BLaER1 (cell line): Measurements from ENCODE around the gene CORO1C.
A peak's percentile ranks its signal among the peaks of the same experiment; 100 is the strongest.

Experiments
- H3K27ac ChIP-seq: shearing (Covaris generic); formaldehyde crosslinking; 2 replicates; pipeline ENCODE4 v1.8.1; 2022
- H3K27me3 ChIP-seq: shearing (Covaris generic); formaldehyde crosslinking; 2 replicates; pipeline ENCODE4 v1.8.1; 2022
- H3K36me3 ChIP-seq: shearing (Covaris generic); formaldehyde crosslinking; 2 replicates; pipeline ENCODE4 v1.8.1; 2022
- H3K4me1 ChIP-seq: shearing (Covaris generic); formaldehyde crosslinking; 2 replicates; pipeline ENCODE4 v1.8.1; 2022
- H3K4me2 ChIP-seq: shearing (Covaris generic); formaldehyde crosslinking; 2 replicates; pipeline ENCODE4 v1.8.1; 2022
- H3K4me3 ChIP-seq: shearing (Covaris generic); formaldehyde crosslinking; 2 replicates; pipeline ENCODE4 v1.8.1; 2022
- H3K9ac ChIP-seq: shearing (Covaris generic); formaldehyde crosslinking; 2 replicates; pipeline ENCODE4 v1.8.1; 2022
- H3K9me3 ChIP-seq: shearing (Covaris generic); formaldehyde crosslinking; 2 replicates; pipeline ENCODE4 v1.8.1; 2022
- H4K20me1 ChIP-seq: shearing (Covaris generic); formaldehyde crosslinking; 2 replicates; pipeline ENCODE4 v1.8.1; 2022
- Cebpa-rat ChIP-seq: shearing (Covaris generic); IDR thresholded peaks from 2 replicates; pipeline ENCODE4 v1.8.1; 2022

The CORO1C gene

GRCh38 chr12:108770963-108771362, 39.6 kb upstream of the CORO1C start:
- Histone ChIP-seq H3K4me3 (no peak overlapping the region), H3K4me1 (peaks cover 73% of the 10 kb centered on the region), H3K9me3 (no peaks in the 10 kb centered on the region), H3K36me3 (no peaks in the 10 kb centered on the region), H3K9ac (no peak overlapping the region), H3K4me2 (peak overlapping the region; percentile 83), H3K27ac (no peak overlapping the region), H3K27me3 (no peaks in the 10 kb centered on the region), H4K20me1 (no peaks in the 10 kb centered on the region)
- TF ChIP-seq Cebpa-rat: no peak

DNA sequence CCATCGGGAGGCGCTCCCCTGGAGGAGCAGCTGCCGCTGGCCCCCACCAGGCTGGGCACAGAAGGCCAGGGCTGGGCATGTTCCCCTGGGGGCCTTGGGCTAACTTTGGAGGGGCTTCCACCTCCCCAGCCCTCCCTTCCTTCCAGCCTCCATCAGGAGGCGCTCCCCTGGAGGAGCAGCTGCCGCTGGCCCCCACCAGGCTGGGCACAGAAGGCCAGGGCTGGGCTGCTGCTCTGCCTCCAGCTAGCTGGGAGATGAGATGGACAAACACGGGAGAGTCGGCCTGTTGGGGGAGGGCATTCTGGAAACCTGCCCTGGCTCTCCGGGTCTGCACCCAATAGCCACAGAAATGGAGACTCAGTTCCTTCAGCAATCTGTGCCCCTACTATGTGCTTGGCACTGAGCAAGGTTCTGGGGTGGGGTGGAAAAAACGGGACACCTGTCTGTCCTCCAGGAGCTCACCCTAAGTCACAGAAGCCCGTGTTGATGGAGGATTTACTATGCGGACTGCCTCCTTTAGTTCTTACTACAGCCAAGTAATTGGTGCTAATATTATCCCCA, 39.0 kb upstream of the CORO1C start:
- no peaks in the 10 kb centered on the region for H3K9me3 ChIP-seq
- H4K20me1 ChIP-seq: no peaks in the 10 kb centered on the region
- no peak overlapping the region for H3K9ac ChIP-seq
- no peak overlapping the region for H3K27ac ChIP-seq
- H3K4me1 ChIP-seq: peaks cover 71% of the 10 kb centered on the region
- H3K4me3 ChIP-seq: no peak overlapping the region
- no peaks in the 10 kb centered on the region for H3K36me3 ChIP-seq
- peak overlapping the region; percentile 66 for H3K4me2 ChIP-seq
- H3K27me3 ChIP-seq: no peaks in the 10 kb centered on the region
- no peak for TF ChIP-seq Cebpa-rat

DNA sequence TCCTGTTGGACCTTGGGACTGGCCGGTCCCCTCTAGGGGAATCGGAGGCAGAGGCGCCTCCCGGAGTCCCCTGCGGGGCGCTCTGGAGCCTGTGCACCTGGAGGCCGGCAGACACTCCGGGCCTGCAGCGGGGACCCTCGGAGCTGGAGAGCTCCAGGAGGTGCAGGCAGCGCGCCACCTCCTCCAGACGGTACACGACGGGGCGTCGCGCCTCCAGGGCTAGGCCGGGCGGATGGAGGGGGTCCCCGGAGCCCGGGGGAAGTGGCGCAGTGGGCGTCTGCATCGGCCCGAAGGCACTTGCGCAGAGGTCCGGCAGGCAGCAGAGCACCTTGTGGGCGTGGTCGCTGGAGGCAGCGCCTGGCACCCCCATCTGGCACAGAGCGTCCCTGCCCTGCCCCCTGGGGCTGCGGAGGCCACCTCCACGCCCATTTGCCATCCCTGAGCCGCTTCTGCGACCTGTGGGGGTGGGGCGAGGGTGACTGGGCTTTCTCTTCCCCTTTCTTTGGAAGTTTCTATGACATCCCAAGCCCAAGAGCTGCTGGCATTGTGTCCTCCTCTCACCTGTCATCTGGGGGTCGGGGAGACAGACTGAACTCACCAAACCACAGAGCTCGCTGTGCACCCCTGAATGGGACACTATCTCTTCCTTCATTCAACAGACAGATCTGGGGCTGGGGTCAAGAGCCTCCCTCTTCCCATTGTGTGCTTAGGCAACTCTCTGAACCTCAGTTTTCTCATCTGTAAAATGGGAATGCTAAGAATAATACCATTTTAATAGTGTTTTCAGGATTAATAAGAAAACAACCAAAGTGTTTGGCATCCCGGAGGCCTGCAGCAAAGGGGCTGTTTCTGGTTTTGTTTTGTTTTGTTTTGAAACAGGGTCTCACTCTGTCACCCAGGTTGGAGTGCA, 37.5 kb upstream of the CORO1C start:
- no peak for TF ChIP-seq Cebpa-rat
- Histone ChIP-seq H3K27ac (no peak overlapping the region), H3K4me3 (peak overlapping the region; percentile 46; the same call in 1 of the 2 replicates), H3K9ac (no peak overlapping the region), H3K27me3 (no peaks in the 10 kb centered on the region), H4K20me1 (no peaks in the 10 kb centered on the region), H3K9me3 (no peaks in the 10 kb centered on the region), H3K36me3 (no peaks in the 10 kb centered on the region), H3K4me1 (peaks cover 56% of the 10 kb centered on the region), H3K4me2 (peak overlapping the region; percentile 66)

- Histone ChIP-seq H4K20me1 (no peaks in the 10 kb centered on the region), H3K9ac (no peak overlapping the region), H3K27me3 (no peaks in the 10 kb centered on the region), H3K4me2 (no peak overlapping the region), H3K36me3 (no peaks in the 10 kb centered on the region), H3K4me1 (peaks cover 34% of the 10 kb centered on the region), H3K9me3 (no peaks in the 10 kb centered on the region), H3K27ac (no peak overlapping the region), H3K4me3 (no peak overlapping the region)
- no peak for TF ChIP-seq Cebpa-rat
Observed at GRCh38 chr12:108766294-108766693, 35.0 kb upstream of the CORO1C start.

GRCh38 chr12:108765289-108765764, 34.0 kb upstream of the CORO1C start:
- Histone ChIP-seq H3K4me2 (no peak overlapping the region), H3K27ac (no peak overlapping the region), H3K4me1 (peaks cover 25% of the 10 kb centered on the region), H3K4me3 (no peak overlapping the region), H4K20me1 (no peaks in the 10 kb centered on the region), H3K36me3 (no peaks in the 10 kb centered on the region), H3K9ac (no peak overlapping the region), H3K9me3 (no peaks in the 10 kb centered on the region), H3K27me3 (no peaks in the 10 kb centered on the region)
- no peak for TF ChIP-seq Cebpa-rat

- Histone ChIP-seq H3K4me3 (no peak overlapping the region), H3K9ac (no peak overlapping the region), H3K4me2 (no peak overlapping the region), H3K9me3 (no peaks in the 10 kb centered on the region), H3K36me3 (no peaks in the 10 kb centered on the region), H3K27me3 (no peaks in the 10 kb centered on the region), H3K27ac (no peak overlapping the region), H4K20me1 (no peaks in the 10 kb centered on the region), H3K4me1 (peaks cover 19% of the 10 kb centered on the region)
- TF ChIP-seq Cebpa-rat: no peak
Observed at GRCh38 chr12:108764540-108765288, 33.4 kb upstream of the CORO1C start.

- no peak overlapping the region for H3K4me3 ChIP-seq
- TF ChIP-seq Cebpa-rat: no peak
- no peak overlapping the region for H3K4me2 ChIP-seq
- no peak overlapping the region for H3K27ac ChIP-seq
- H3K9ac ChIP-seq: no peak overlapping the region
- no peaks in the 10 kb centered on the region for H3K9me3 ChIP-seq
- no peaks in the 10 kb centered on the region for H3K27me3 ChIP-seq
- peaks cover 4% of the 10 kb centered on the region; the same call in 1 of the 2 replicates for H3K4me1 ChIP-seq
- no peaks in the 10 kb centered on the region for H3K36me3 ChIP-seq
- H4K20me1 ChIP-seq: no peaks in the 10 kb centered on the region
Observed at GRCh38 chr12:108761226-108761625, 29.9 kb upstream of the CORO1C start.

- H3K27me3 ChIP-seq: no peaks in the 10 kb centered on the region
- no peak overlapping the region for H3K4me2 ChIP-seq
- peaks cover 4% of the 10 kb centered on the region; the same call in 1 of the 2 replicates for H3K4me1 ChIP-seq
- no peak overlapping the region for H3K4me3 ChIP-seq
- no peaks in the 10 kb centered on the region for H3K36me3 ChIP-seq
- TF ChIP-seq Cebpa-rat: no peak
- H4K20me1 ChIP-seq: no peaks in the 10 kb centered on the region
- no peaks in the 10 kb centered on the region for H3K9me3 ChIP-seq
- H3K9ac ChIP-seq: no peak overlapping the region
- no peak overlapping the region for H3K27ac ChIP-seq
Observed at GRCh38 chr12:108759924-108760323, 28.6 kb upstream of the CORO1C start.

DNA sequence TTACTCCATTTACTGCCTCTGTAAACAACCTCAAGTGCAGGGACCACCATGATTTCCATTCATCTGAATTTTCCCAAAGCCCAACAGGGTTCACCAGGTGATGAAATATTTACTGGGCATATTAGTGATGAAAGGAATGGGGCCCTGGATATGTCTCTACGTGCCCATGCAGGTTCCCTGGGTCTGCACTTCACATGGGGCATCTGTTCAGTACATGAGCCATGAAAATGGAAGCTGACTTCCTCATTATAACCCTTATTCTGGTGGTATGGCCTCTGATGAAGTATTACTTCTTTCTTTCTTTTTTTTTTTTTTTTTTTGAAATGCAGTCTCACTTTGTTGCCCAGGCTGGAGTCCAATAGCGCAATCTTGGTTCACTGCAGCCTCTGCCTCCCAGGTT, 26.5 kb upstream of the CORO1C start:
- H3K9me3 ChIP-seq: no peaks in the 10 kb centered on the region
- no peak for TF ChIP-seq Cebpa-rat
- no peak overlapping the region for H3K4me3 ChIP-seq
- H4K20me1 ChIP-seq: no peaks in the 10 kb centered on the region
- no peak overlapping the region for H3K9ac ChIP-seq
- H3K4me2 ChIP-seq: no peak overlapping the region
- H3K27ac ChIP-seq: no peak overlapping the region
- no peaks in the 10 kb centered on the region for H3K36me3 ChIP-seq
- peaks cover 4% of the 10 kb centered on the region; the same call in 1 of the 2 replicates for H3K4me1 ChIP-seq
- no peaks in the 10 kb centered on the region for H3K27me3 ChIP-seq
